Sciatic nerve (tissue), 2 donors: ENCODE results near the gene KRTAP21-2. TPM values are rescaled to one million over a fixed set of nuclear protein-coding genes. Genes with fewer than 3 reads are reported as not detected.
"Not testable (repeated sequence)": the region's sequence is repeated elsewhere in the genome, so short reads cannot be mapped to it uniquely, and the experiment has no call there.

Experiments used
- ATAC-seq: fragments of 200-7000 bp; cut with Tn5 transposase; one replicate; pipeline ENCODE4 v1.9.1; 2020; ENCODE audit warnings: mild to moderate bottlenecking, moderate library complexity
- DNase-seq: peaks from one replicate; pipeline ENCODE4 v3.0.0-alpha.2; 2020; ENCODE audit warnings: low spot score
- intact Hi-C: fragments of 100-400 bp; cut with DNase I; formaldehyde crosslinking; loops from one replicate; pipeline ENCODE4 v1.14.2; 2022
- total RNA-seq: library from RNA; stranded (reverse); fragmentation: NEBNext Ultra II Directional; extraction: Animal tissue kit (Norgen Biotek cat#: 25700); gene quantifications from one replicate; pipeline ENCODE4 v1.2.1, GENCODE V29; 2021
- donor health status: DM: no; HTN: no; CAD: no.
- donor health status: DM: no; HTN: no; CAD: no.

KRTAP21-2 gene
- not detected for total RNA-seq

DNA sequence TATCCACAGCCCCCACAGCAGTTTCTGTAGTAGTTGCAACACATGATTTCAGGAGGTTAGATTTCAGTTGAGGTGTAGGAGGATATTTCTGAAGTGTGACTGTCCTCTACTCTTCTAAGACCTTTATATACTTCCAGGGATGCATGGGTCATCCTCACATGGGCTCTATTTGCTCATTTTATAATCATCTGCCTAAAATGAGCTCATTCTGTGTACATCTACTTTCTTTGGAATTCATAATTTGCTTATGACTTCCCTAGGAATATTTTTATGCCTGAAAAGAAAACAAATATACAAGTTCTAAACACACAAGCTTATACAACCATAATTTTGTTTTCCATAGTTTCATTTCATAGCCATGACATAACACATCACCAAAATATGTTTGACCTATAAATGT is at the start of gene KRTAP21-2:
TSS of gene KRTAP21-2 (minus strand) at position 101 of the 400 bp plus-strand sequence. CDS start at position 44, 57 bp downstream.
- intact Hi-C loops: no loop called here
- DNase-seq (no peak), ATAC-seq (no peak)

GRCh38 chr21:30793581-30794314 is 46.7 kb upstream of the KRTAP21-2 start:
- intact Hi-C loops: no loop called here
- DNase-seq (no peak), ATAC-seq (no peak)

DNA sequence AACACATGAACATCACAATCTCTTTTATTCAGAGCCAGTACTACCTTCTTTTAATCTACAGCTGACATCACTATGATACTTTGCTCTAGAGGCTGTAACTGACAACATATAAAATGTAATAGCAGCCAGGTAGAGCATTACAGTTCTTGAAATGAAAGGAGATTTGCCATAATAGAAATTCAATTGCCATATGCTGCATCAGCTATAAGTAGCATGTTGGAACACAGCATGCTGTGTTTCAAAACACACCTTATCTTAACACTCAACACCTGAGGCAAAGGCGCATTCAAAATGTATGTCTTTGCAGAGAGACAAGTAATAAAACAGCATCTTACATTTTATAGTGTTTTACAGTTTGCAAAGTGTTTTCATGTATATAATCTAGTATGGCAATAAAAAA is 32.2 kb upstream of the KRTAP21-2 start:
- intact Hi-C loops: no loop called here
- DNase-seq (no peak), ATAC-seq (no peak)

GRCh38 chr21:30769724-30770431 is 22.8 kb upstream of the KRTAP21-2 start:
- no peak for DNase-seq
- intact Hi-C loops: no loop called here
- ATAC-seq: no peak

DNA sequence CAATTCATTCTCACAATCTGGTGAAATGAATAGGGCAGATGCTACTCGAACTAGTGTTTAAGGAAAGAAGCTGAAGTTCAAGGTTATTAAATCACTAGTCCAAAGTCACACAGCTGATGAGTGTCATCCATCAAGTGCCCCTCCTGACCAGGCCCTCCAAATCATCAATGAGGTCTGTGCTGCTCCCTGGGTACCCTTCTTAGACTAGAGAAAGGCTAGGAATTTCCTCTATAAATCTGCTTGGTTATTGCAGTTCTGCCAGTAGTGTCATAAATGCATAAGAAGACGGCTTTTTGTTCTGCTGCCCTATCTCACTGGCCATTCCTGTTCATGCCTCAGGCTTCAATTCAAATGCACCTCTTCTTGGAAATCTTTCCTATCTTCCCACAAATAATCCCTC is 13.7 kb upstream of the KRTAP21-2 start:
- DNase-seq (no peak), ATAC-seq (no peak)
- intact Hi-C loops: no loop called here

GRCh38 chr21:30758306-30758705 is 11.2 kb upstream of the KRTAP21-2 start:
- DNase-seq (no peak), ATAC-seq (no peak)
- intact Hi-C loops: no loop called here

- ATAC-seq, DNase-seq, intact Hi-C loops: not testable (repeated sequence)
Measured at GRCh38 chr21:30755328-30755727, 8.3 kb upstream of the KRTAP21-2 start, which contains the start of gene KRTAP21-1. KRTAP21-1 (minus strand) TSS chr21:30755428; CDS start chr21:30755378, 50 bp downstream.

DNA sequence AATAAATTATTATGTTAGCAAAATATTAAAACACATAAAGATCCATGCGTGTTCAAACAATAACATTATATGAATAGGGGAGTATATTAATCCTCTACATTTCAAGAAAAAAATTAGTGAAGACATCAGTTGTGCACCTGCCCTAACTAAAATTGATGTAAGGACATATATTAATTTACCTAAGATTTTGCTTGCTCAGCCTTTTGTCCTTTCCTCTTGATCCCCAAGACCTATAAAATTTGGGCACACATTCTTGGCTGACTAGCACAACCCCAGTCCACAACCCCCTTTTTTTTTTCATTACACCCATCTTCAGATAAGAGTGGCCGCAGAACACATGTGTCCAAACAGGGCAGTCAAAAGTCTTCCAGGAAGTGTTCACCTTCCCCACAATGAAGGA is 6.6 kb downstream of the KRTAP21-2 start:
- intact Hi-C loops: no loop called here
- no peak for DNase-seq

DNA sequence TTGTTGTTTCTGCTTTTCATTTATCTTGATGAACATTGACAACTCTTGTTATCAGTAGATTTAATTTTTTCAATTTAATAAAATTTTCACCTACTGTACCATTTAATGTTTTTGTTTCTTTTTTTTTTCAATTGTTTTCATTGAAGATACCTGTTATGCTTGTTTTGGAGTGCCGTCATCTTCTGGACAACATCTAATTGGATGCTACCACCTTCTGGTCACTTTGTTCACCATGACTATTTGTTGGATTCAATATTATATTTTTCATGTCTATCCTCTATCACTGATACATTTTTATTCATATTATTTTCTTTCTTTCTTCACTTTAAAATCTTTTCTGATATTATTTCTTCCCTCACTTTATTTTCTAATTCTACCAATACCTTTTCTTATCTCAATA is 14.0 kb downstream of the KRTAP21-2 start:
- intact Hi-C loops: no loop called here
- DNase-seq (no peak), ATAC-seq (no peak)

More for the DNA sequence above, 6.6 kb downstream of the KRTAP21-2 start:
- no peak for ATAC-seq

GRCh38 chr21:30726726-30727125 is 20.3 kb downstream of the KRTAP21-2 start:
- no peak for ATAC-seq
- intact Hi-C loops: no loop called here
- no peak for DNase-seq

- ATAC-seq: no peak
- intact Hi-C loops: no loop called here
- no peak for DNase-seq
Measured at GRCh38 chr21:30719401-30719800, 27.7 kb downstream of the KRTAP21-2 start.

DNA sequence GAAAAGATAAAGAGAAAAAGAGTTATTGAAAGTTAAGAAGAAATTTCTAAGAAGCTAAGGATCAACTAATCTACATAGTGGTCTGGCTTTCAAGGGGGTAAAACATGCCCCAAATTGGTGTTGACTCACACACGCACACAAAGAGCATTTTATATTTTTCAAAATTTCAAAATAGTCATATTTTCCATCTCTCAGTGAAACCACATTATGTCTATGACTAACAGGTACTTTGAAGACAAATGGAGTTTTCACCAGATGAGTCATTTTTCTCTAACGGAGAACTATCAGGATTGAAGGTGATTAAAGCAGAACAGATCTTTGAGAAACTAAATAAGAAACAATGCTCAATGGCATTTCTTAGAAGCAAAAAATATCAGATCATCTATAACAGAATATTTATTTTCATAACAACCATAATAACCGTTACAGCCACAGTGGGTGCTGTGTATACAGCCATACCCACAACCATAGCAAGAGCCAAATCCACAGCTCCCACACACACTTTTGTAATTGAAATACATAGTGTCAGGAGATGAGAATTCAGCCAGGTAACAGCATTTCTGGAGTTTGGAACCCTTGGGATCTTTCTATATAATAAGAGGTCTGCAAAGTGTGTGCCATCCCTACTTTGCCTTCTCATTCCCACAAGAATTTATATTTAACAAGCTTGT is 28.7 kb downstream of the KRTAP21-2 start, which contains the start of gene KRTAP21-3:
TSS of gene KRTAP21-3 (minus strand) at position 539 of the 671 bp plus-strand sequence. CDS start at position 521, 18 bp downstream.
- intact Hi-C loops: no loop called here
- DNase-seq (no peak), ATAC-seq (no peak)

DNA sequence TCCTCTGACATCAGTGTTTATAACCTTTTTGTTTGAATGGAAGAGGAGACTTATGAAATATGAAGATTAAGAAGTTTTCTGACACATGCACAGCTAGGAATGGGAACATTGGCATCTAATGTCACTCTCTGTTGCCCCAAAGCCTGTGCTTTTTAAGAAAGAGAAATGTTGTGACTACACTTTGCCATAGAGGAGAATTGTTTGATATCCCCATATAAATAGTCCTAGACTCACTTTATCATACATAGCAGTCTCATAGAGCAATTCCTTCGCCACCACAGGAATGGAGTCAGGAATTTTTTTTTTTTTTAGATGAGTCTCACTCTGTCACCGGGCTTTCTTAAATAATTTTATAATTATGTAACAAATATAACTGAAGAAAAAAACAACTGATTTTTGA is 30.0 kb downstream of the KRTAP21-2 start:
- DNase-seq (no peak), ATAC-seq (no peak)
- intact Hi-C loops: no loop called here

GRCh38 chr21:30714946-30715345 is 32.1 kb downstream of the KRTAP21-2 start:
- intact Hi-C loops: loop anchor here (5.0 kb wide), 1 partner anchor 1588 kb away; no protein-coding TSS in a partner anchor
- DNase-seq (no peak), ATAC-seq (no peak)

DNA sequence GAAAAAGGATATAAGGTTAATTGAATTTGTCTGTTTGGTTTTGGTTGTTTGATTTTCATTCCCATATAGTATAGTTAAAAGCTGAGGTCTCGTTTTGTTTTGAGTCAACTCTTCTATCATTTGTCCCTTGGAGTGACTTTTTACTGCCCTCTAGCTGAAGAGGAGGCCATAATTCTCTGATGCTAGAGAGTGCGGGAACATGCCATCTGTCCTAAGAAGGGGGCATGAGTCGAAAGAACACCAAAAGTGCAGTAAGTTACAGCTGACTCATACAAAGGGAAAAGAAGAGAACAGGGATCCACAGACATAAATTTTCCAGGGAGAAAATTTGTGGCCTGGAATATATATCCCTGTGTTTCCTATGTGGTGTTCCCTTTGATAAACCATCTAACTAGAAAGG is 32.6 kb downstream of the KRTAP21-2 start:
- no peak for DNase-seq
- no peak for ATAC-seq
- intact Hi-C loops: loop anchor here (5.0 kb wide), 1 partner anchor 1587 kb away; no protein-coding TSS in a partner anchor

- ATAC-seq (no peak), DNase-seq (no peak)
- intact Hi-C loops: loop anchor here (5.0 kb wide), 1 partner anchor 1586 kb away; no protein-coding TSS in a partner anchor
Measured at GRCh38 chr21:30713766-30714165, 33.3 kb downstream of the KRTAP21-2 start.

DNA sequence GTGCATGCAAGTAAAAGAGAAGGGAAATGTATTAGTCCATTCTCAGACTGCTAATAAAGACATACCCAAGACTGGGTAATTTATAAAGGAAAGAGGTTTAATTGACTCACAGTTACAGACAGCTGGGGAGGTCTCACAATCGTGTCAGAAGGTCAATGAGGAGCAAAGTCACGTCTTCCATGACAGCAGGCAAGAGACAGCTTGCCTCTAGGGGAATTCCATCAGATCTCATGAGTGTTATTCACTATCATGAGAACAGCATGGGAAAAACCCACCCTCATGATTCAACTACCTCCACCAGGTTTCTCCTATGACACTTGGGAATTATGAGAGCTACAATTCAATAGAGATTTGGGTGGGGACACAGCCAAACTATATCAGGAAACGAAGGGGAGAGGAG is 36.6 kb downstream of the KRTAP21-2 start:
- no peak for ATAC-seq
- DNase-seq: no peak
- intact Hi-C loops: loop anchor here (5.0 kb wide), 1 partner anchor 1583 kb away; no protein-coding TSS in a partner anchor

- intact Hi-C loops: no loop called here
- ATAC-seq: no peak
- DNase-seq: no peak
Measured at GRCh38 chr21:30707409-30707808, 39.6 kb downstream of the KRTAP21-2 start.
